ENCODE measurements around the gene CD99L2.

GRCh38 chrX:150763303-150763797 is 135.1 kb downstream of the CD99L2 start:
- no peak for TF ChIP-seq CTCF (conservative IDR thresholded peaks at IDR 0.05; ENCODE audit: low read depth, low read length)
- TF ChIP-seq EZH2 (IDR thresholded peaks at IDR 0.05; ENCODE audit: borderline replicate concordance, low read depth, low read length, poor library complexity, severe bottlenecking), result no peak

Data from A673 (cell line).